HCT116 (cell line): Measurements from ENCODE around the gene RPL13. TPM values are rescaled to one million over a fixed set of nuclear protein-coding genes. Genes with fewer than 3 reads are reported as not detected.

Experiments used
- ATAC-seq: fragments of 200-7000 bp; cut with Tn5 transposase; 2 replicates; pipeline ENCODE4 v1.9.1; 2020; ENCODE audit warnings: mild to moderate bottlenecking, moderate library complexity
- BruUV-seq: library from RNA; stranded (reverse); fragments of 400-500 nt; replicated peaks from 2 replicates; lab custom pipeline; 2021; lab: Mats Ljungman, UMichigan
- CTCF ChIA-PET: fragments of 300-600 bp; sonication (Branson Sonifier 250); formaldehyde crosslinking; loops from one replicate; lab custom pipeline; 2021; ENCODE audit warnings: antibody characterized with exemption; lab: Charles Lee
- POLR2A ChIA-PET: fragments of 300-600, 350-600 bp; sonication (Branson Sonifier 250); formaldehyde crosslinking; loops from one replicate; lab custom pipeline; 2021; ENCODE audit warnings: antibody characterized with exemption; lab: Charles Lee
- RAD21 ChIA-PET, 2 experiments: fragments of 300-600 bp; sonication (Branson Sonifier 250); formaldehyde crosslinking; loops; one replicate each; lab custom pipeline; 2023; ENCODE audit warnings: low total read pairs in 2 of 2; ENCODE audit not compliant: uncharacterized antibody in 2 of 2, unreplicated experiment in 2 of 2, low non-redundant PET in 1 of 2; lab: Charles Lee
- DNase-seq: peaks from one replicate; pipeline ENCODE4 v3.0.0-alpha.2; 2010; ENCODE audit warnings: low read depth, low spot score
- H2AFZ ChIP-seq: fragments of 200-600 bp; shearing (Covaris generic), sonication (generic); 2 replicates; pipeline ENCODE4 v1.6.1; 2017; ENCODE audit warnings: low read depth, mixed run types, mixed read lengths, antibody characterized with exemption, low read length; ENCODE audit not compliant: poor library complexity, severe bottlenecking
- H3K27ac ChIP-seq: 2 replicates; pipeline ENCODE4 v1.5.1; 2012; ENCODE audit warnings: low read depth, low read length
- H3K27me3 ChIP-seq: fragments of 200-600 bp; sonication (generic); 2 replicates; pipeline ENCODE4 v1.6.1; 2016; ENCODE audit warnings: mixed run types, low read length, mixed read lengths; ENCODE audit not compliant: insufficient read depth
- H3K36me3 ChIP-seq, 2 experiments: fragments of 200-500 bp in 1 of 2; fragments of 200-600 bp in 1 of 2; sonication (Bioruptor generic) in 1 of 2; sonication (generic) in 1 of 2; 2 replicates each; pipeline versions ENCODE4 v1.5.1 to v1.6.1; 2014 to 2016; ENCODE audit warnings: low read length in 2 of 2, inconsistent platforms in 1 of 2, mixed read lengths in 1 of 2, mixed run types in 1 of 2; ENCODE audit not compliant: insufficient read depth in 2 of 2, control insufficient read depth in 1 of 2
- H3K4me1 ChIP-seq, 2 experiments: fragments of 200-600 bp in 1 of 2; sonication (generic) in 1 of 2; 2 replicates each; pipeline versions ENCODE4 v1.5.1 to v1.6.1; 2012 to 2017; ENCODE audit warnings: low read length in 2 of 2, inconsistent platforms in 1 of 2, mild to moderate bottlenecking in 1 of 2, mixed read lengths in 1 of 2, mixed run types in 1 of 2, moderate library complexity in 1 of 2; ENCODE audit not compliant: insufficient read depth in 2 of 2, control insufficient read depth in 1 of 2
- H3K4me2 ChIP-seq: fragments of 200-600 bp; sonication (generic); 2 replicates; pipeline ENCODE4 v1.6.1; 2017; ENCODE audit warnings: mixed run types, low read length, mixed read lengths
- H3K4me3 ChIP-seq, 2 experiments: fragments of 200-600 bp in 1 of 2; sonication (generic) in 1 of 2; replicated peaks in 1 of 2; 2 replicates each; pipeline ENCODE4 v1.5.1; 2011 to 2016; ENCODE audit warnings: low read length in 2 of 2, control low read depth in 1 of 2, low read depth in 1 of 2, mild to moderate bottlenecking in 1 of 2, mixed read lengths in 1 of 2, mixed run types in 1 of 2
- H3K79me2 ChIP-seq: fragments of 200-600 bp; sonication (generic); 2 replicates; pipeline ENCODE4 v1.6.1; 2017; ENCODE audit warnings: mild to moderate bottlenecking, mixed run types, low read length, moderate library complexity, mixed read lengths; ENCODE audit not compliant: insufficient read depth
- H3K9ac ChIP-seq: fragments of 200-600 bp; sonication (generic); 2 replicates; pipeline ENCODE4 v1.6.1; 2016; ENCODE audit warnings: low read length, mixed read lengths
- H3K9me2 ChIP-seq: fragments of 200-600 bp; sonication (generic), shearing (Covaris generic); 2 replicates; pipeline ENCODE4 v1.6.1; 2017; ENCODE audit warnings: mixed run types, mild to moderate bottlenecking, moderate library complexity; ENCODE audit not compliant: insufficient read depth
- H3K9me3 ChIP-seq, 2 experiments: fragments of 200-500 bp in 1 of 2; fragments of 200-600 bp in 1 of 2; sonication (Bioruptor generic) in 1 of 2; sonication (generic) in 1 of 2; 2 replicates each; pipeline ENCODE4 v1.6.1; 2014 to 2017; ENCODE audit warnings: low read length in 2 of 2, mixed read lengths in 2 of 2, inconsistent platforms in 1 of 2, low read depth in 1 of 2, mild to moderate bottlenecking in 1 of 2, mixed run types in 1 of 2, moderate library complexity in 1 of 2; ENCODE audit not compliant: control insufficient read depth in 1 of 2, insufficient read depth in 1 of 2
- H4K20me1 ChIP-seq: fragments of 200-600 bp; sonication (generic), shearing (Covaris generic); 2 replicates; pipeline ENCODE4 v1.6.1; 2017; ENCODE audit warnings: mixed run types, mild to moderate bottlenecking, moderate library complexity; ENCODE audit not compliant: insufficient read depth
- EGR1 ChIP-seq: IDR thresholded peaks from 2 replicates; pipeline ENCODE4 v1.6.1; 2012; ENCODE audit warnings: low read depth
- EZH2phosphoT487 ChIP-seq: fragments of 200-600 bp; IDR thresholded peaks from 2 replicates; pipeline ENCODE4 v1.6.1; 2018; ENCODE audit warnings: antibody characterized with exemption, borderline replicate concordance
- FOSL1 ChIP-seq: IDR thresholded peaks from 2 replicates; pipeline ENCODE4 v1.6.1; 2012; ENCODE audit warnings: low read depth
- MAX ChIP-seq: IDR thresholded peaks from 2 replicates; pipeline ENCODE4 v1.6.1; 2012
- SIN3A ChIP-seq: IDR thresholded peaks from 2 replicates; pipeline ENCODE4 v1.6.1; 2012; ENCODE audit warnings: low read depth
- SP1 ChIP-seq: IDR thresholded peaks from 2 replicates; pipeline ENCODE4 v1.6.1; 2012; ENCODE audit warnings: low read depth
- SRF ChIP-seq: IDR thresholded peaks from 2 replicates; pipeline ENCODE4 v1.6.1; 2012; ENCODE audit warnings: low read depth
- TCF7L2 ChIP-seq: IDR thresholded peaks from 2 replicates; pipeline ENCODE4 v1.7.0; 2011; ENCODE audit warnings: borderline replicate concordance, inconsistent platforms; ENCODE audit not compliant: insufficient read depth, insufficient read length; ENCODE audit errors: extremely low read depth
- YY1 ChIP-seq: IDR thresholded peaks from 2 replicates; pipeline ENCODE4 v1.6.1; 2011; ENCODE audit warnings: low read length, low read depth, moderate library complexity, mild to moderate bottlenecking; ENCODE audit not compliant: insufficient replicate concordance; ENCODE audit errors: extremely low read depth
- intact Hi-C: fragments of 100-400 bp; cut with micrococcal nuclease; formaldehyde crosslinking; loops from 2 replicates; pipeline ENCODE4 v1.10.0; 2022
- total RNA-seq: library from RNA; stranded (reverse); gene quantifications from one replicate; pipeline ENCODE4 v1.2.1, GENCODE V29; 2021; ENCODE audit not compliant: unreplicated experiment

RPL13 gene
- total RNA-seq, 1 experiment from 2014 or later, result 4,404 TPM

- ChIA-PET RAD21 (no interaction called here), POLR2A (no interaction called here), CTCF (no interaction called here)
- no peaks in the 10 kb centered on the region for H3K9me2 ChIP-seq
- ATAC-seq (no peak), DNase-seq (no peak)
- no peaks in the 10 kb centered on the region for H4K20me1 ChIP-seq
- H3K4me3 ChIP-seq, result no peak overlapping the region
- peaks cover 0 to 10% of the 10 kb centered on the region in 2 experiments; a peak in 2 of 4 replicates for H3K4me1 ChIP-seq
- H3K27me3 ChIP-seq, result no peaks in the 10 kb centered on the region
- H3K79me2 ChIP-seq, result no peaks in the 10 kb centered on the region
- H3K36me3 ChIP-seq, result peaks cover 11 to 14% of the 10 kb centered on the region in 2 experiments; a peak in 3 of 4 replicates
- no peaks in the 10 kb centered on the region for H3K9me3 ChIP-seq
- no peak overlapping the region for H3K27ac ChIP-seq
- intact Hi-C loops, result no loop called here
- no peak overlapping the region for H2AFZ ChIP-seq
- BruUV-seq, result no TSS peak
- H3K9ac ChIP-seq, result no peak overlapping the region
- no peak overlapping the region for H3K4me2 ChIP-seq
- TF ChIP-seq FOSL1, result no peak
Observed at GRCh38 chr16:89593841-89594240, 33.4 kb downstream of the RPL13 start.

- Histone ChIP-seq H2AFZ (no peak overlapping the region), H3K4me1 (peaks cover 8 to 26% of the 10 kb centered on the region in 2 experiments; a peak in 3 of 4 replicates), H3K27ac (peak overlapping the region; percentile 11; the same call in 1 of the 2 replicates), H3K9ac (no peak overlapping the region), H3K79me2 (no peaks in the 10 kb centered on the region), H3K4me3 (no peak overlapping the region), H3K9me2 (no peaks in the 10 kb centered on the region), H3K36me3 (peaks cover 3 to 6% of the 10 kb centered on the region in 2 experiments; a peak in 2 of 4 replicates), H3K9me3 (no peaks in the 10 kb centered on the region), H3K4me2 (no peak overlapping the region), H4K20me1 (no peaks in the 10 kb centered on the region), H3K27me3 (no peaks in the 10 kb centered on the region)
- CTCF ChIA-PET, result no interaction called here
- intact Hi-C loops, result no loop called here
- DNase-seq (no peak), ATAC-seq (no peak)
- RAD21 ChIA-PET, result no interaction called here
- TF ChIP-seq SRF (no peak), TCF7L2 (no peak), MAX (no peak), EZH2phosphoT487 (no peak), SP1 (no peak), EGR1 (no peak), SIN3A (no peak), YY1 (no peak)
- POLR2A ChIA-PET, result no interaction called here
- BruUV-seq, result no TSS peak
Observed at GRCh38 chr16:89595330-89596060, 35.0 kb downstream of the RPL13 start.
